RWPE1 (cell line): ENCODE data around the gene RRP15.

Experiments used
- CTCF ChIA-PET: fragments of 350-600 bp; sonication (Branson Sonifier 250); formaldehyde crosslinking; extraction: SDS; loops from one replicate; lab custom pipeline; 2021; lab: Yijun Ruan, JAX
- POLR2A ChIA-PET: fragments of 400-600 bp; formaldehyde crosslinking; extraction: SDS; loops from one replicate; lab custom pipeline; 2020; ENCODE audit warnings: antibody characterized with exemption; ENCODE audit not compliant: low non-redundant PET; lab: Yijun Ruan, JAX
- DNase-seq: peaks from one replicate; pipeline ENCODE4 v3.0.0; 2012; ENCODE audit warnings: low spot score
- H3K27ac ChIP-seq: fragments of 450-650 bp; 2 replicates; pipeline ENCODE4 v1.5.1; 2017
- TF ChIP-seq, protein P1 (sequence below): fragments of 450-650 bp; conservative IDR thresholded peaks from 2 replicates; pipeline ENCODE4 v1.5.1; 2017; ENCODE audit warnings: low read depth, mild to moderate bottlenecking

RRP15 gene

DNA sequence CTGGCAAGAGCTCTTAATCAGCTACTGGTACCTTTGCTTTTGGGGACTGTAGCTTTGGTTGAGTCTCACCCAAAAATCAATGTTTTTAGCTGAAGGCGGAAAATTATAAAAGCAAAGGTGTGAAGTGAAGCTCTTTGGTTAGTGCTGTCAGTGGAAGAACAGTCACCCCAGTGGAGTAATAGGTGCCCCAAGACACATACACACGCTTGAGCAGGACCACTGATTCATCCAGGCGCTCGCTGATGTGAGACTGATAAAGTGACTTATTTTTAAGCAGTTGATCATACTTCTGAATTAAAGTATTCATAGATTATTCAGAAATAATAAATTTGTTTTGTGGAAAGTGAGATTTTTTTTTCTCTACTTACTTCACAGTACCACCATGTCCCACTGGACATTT is 97.2 kb downstream of the RRP15 start:
- ChIA-PET CTCF (no interaction called here), POLR2A (no interaction called here)
- H3K27ac ChIP-seq: no peak overlapping the region
- TF ChIP-seq, protein P1, sequence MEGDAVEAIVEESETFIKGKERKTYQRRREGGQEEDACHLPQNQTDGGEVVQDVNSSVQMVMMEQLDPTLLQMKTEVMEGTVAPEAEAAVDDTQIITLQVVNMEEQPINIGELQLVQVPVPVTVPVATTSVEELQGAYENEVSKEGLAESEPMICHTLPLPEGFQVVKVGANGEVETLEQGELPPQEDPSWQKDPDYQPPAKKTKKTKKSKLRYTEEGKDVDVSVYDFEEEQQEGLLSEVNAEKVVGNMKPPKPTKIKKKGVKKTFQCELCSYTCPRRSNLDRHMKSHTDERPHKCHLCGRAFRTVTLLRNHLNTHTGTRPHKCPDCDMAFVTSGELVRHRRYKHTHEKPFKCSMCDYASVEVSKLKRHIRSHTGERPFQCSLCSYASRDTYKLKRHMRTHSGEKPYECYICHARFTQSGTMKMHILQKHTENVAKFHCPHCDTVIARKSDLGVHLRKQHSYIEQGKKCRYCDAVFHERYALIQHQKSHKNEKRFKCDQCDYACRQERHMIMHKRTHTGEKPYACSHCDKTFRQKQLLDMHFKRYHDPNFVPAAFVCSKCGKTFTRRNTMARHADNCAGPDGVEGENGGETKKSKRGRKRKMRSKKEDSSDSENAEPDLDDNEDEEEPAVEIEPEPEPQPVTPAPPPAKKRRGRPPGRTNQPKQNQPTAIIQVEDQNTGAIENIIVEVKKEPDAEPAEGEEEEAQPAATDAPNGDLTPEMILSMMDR: no peak
- DNase-seq: no peak

DNA sequence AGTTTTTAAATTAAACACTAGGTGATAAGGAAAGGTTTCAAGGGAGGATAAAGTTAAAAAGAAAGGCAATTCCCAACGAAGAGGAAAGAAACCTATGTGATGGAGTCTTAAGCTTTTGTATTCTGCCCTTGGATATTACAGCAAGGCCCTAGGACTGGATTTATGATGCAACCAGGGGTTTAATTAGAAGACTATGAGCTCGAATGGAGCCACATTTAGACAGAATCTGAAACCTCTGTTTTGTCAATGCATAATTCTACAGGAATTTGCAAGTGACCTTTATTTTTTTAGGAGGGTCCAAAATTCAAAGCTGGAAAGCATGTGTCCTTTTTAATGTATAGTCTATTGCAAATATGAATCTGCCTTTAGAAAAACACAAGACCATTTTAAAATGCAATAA is 98.0 kb downstream of the RRP15 start:
- CTCF ChIA-PET: no interaction called here

DNA sequence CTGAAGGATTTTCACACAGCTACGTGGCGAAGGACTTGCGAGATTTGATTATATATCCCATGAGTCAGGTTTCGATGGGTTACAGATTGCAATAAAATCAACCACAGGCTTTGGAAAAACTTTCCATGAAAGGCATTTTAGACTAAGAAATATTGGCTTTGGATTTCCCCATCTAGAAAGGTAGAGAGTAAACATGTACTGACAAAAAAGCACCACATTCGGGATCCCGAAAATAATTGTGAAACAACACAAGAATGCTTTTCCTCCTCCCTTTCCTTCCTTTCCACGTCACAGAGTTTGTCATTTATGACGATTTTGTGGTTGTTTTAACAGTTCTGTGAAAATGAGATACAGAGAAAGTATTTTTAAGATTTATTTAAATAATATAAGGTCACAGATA is 98.6 kb downstream of the RRP15 start:
- DNase-seq: no peak
- no peak overlapping the region for H3K27ac ChIP-seq
- TF ChIP-seq, protein P1: no peak
- CTCF ChIA-PET: no interaction called here
- POLR2A ChIA-PET: no interaction called here

More for the DNA sequence above, 98.0 kb downstream of the RRP15 start:
- H3K27ac ChIP-seq: no peak overlapping the region
- POLR2A ChIA-PET: no interaction called here
- TF ChIP-seq, protein P1: no peak
- no peak for DNase-seq

DNA sequence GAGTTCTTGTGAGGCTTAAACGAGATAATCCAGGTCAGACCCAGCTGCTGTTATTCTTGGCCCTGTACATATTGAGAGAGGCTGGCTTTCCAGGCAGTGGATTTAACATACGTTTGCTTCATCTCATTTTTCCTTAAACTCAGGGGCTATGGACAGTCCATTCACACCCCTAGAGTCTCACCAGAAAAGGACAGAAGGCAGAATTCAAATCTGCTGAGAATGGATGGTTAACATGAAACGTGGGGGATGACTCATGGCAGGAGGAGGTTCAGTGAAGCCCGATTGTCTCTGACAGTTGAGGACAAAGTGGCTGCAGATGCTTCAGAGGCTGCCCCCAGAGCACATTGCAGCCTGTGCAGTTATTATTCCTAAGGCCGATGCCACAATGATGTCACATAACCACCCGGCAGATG is 99.5 kb downstream of the RRP15 start:
- ChIA-PET POLR2A (no interaction called here), CTCF (no interaction called here)
- no peak for DNase-seq
- TF ChIP-seq, protein P1: no peak
- H3K27ac ChIP-seq: no peak overlapping the region
